ENCODE results near the gene NKX1-2. TPM values are rescaled to one million over a fixed set of nuclear protein-coding genes. Genes with fewer than 3 reads are reported as not detected.
"Not testable (repeated sequence)": the region's sequence is repeated elsewhere in the genome, so short reads cannot be mapped to it uniquely, and the experiment has no call there.

The NKX1-2 gene
- total RNA-seq, 6 experiments from 2014 or later, result not detected

- DNase-seq, result no peak
- no peak overlapping the region for H3K4me3 Mint-ChIP-seq
- TF ChIP-seq CTCF (IDR thresholded peaks at IDR 0.05), result no peak
- H3K4me1 Mint-ChIP-seq (ENCODE audit: low read depth), result no peaks in the 10 kb centered on the region
- peaks cover 10% of the 10 kb centered on the region for H3K27me3 Mint-ChIP-seq (ENCODE audit: insufficient read depth)
- no peaks in the 10 kb centered on the region for H3K9me3 Mint-ChIP-seq
- no peak overlapping the region for H3K27ac Mint-ChIP-seq
- no peaks in the 10 kb centered on the region for H3K36me3 Mint-ChIP-seq (ENCODE audit: low read depth)
Observed at GRCh38 chr10:124436191-124436638, 13.6 kb downstream of the NKX1-2 start.

DNA sequence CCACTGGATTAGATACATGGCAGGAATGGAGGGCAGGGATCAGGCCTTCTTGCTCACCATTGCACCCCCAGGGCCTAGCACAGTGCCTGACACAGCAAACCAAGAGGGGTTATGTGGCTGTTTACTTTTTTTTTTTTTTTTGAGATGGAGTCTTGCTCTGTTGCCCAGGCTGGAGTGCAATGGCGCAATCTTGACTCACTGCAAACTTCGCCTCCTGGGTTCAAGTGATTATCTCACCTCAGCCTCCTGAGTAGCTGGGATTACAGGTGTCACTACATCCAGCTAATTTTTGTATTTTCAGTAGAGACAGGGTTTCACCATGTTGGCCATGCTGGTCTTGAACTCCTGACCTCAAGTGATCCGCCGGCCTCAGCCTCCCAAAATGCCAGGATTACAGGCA lies 14.2 kb downstream of the NKX1-2 start:
- not testable (repeated sequence) for H3K27me3 Mint-ChIP-seq (ENCODE audit: insufficient read depth); H3K4me1 Mint-ChIP-seq (ENCODE audit: low read depth); DNase-seq; H3K9me3 Mint-ChIP-seq; H3K27ac Mint-ChIP-seq; H3K4me3 Mint-ChIP-seq; H3K36me3 Mint-ChIP-seq (ENCODE audit: low read depth)

- TF ChIP-seq CTCF (IDR thresholded peaks at IDR 0.05), result no peak
- H3K9me3 Mint-ChIP-seq, result no peaks in the 10 kb centered on the region
- H3K36me3 Mint-ChIP-seq (ENCODE audit: low read depth), result no peaks in the 10 kb centered on the region
- H3K27ac Mint-ChIP-seq, result no peak overlapping the region
- peaks cover 18% of the 10 kb centered on the region for H3K27me3 Mint-ChIP-seq (ENCODE audit: insufficient read depth)
- no peak overlapping the region for H3K4me3 Mint-ChIP-seq
- no peaks in the 10 kb centered on the region for H3K4me1 Mint-ChIP-seq (ENCODE audit: low read depth)
- DNase-seq, result no peak
Observed at GRCh38 chr10:124433461-124433860, 16.4 kb downstream of the NKX1-2 start.

DNA sequence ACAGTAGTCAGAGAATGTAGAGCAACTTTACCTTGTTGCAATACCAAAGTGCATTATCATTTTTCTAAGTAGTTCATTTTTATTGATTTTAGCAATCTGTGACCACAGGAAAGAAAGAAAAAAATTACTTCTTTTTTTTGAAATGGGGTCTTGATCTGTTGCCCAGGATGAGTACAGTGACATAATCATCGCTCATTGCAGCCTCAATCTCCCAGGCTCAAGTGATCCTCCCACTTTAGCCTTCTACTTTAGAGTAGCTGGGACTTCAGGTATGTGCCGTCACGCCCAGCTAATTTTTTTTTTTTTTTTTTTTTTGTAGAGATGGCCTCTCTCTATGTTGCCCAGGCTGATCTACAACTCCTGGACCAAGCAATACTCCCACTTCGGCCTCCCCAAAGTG lies 19.8 kb downstream of the NKX1-2 start:
- H3K9me3 Mint-ChIP-seq, result no peaks in the 10 kb centered on the region
- no peaks in the 10 kb centered on the region for H3K36me3 Mint-ChIP-seq (ENCODE audit: low read depth)
- no peak overlapping the region for H3K27ac Mint-ChIP-seq

GRCh38 chr10:124429576-124429975 lies 20.3 kb downstream of the NKX1-2 start:
- H3K27ac Mint-ChIP-seq, result no peak overlapping the region
- no peak for TF ChIP-seq CTCF (IDR thresholded peaks at IDR 0.05)
- H3K36me3 Mint-ChIP-seq (ENCODE audit: low read depth), result no peaks in the 10 kb centered on the region
- no peak for DNase-seq
- H3K4me1 Mint-ChIP-seq (ENCODE audit: low read depth), result no peaks in the 10 kb centered on the region
- no peak overlapping the region for H3K4me3 Mint-ChIP-seq
- peaks cover 27% of the 10 kb centered on the region for H3K27me3 Mint-ChIP-seq (ENCODE audit: insufficient read depth)
- H3K9me3 Mint-ChIP-seq, result no peaks in the 10 kb centered on the region

More for the DNA sequence above, 19.8 kb downstream of the NKX1-2 start:
- no peak overlapping the region for H3K4me3 Mint-ChIP-seq
- DNase-seq, result no peak
- no peak for TF ChIP-seq CTCF (IDR thresholded peaks at IDR 0.05)
- no peaks in the 10 kb centered on the region for H3K4me1 Mint-ChIP-seq (ENCODE audit: low read depth)
- H3K27me3 Mint-ChIP-seq (ENCODE audit: insufficient read depth), result peaks cover 26% of the 10 kb centered on the region

GRCh38 chr10:124428207-124428777 lies 21.5 kb downstream of the NKX1-2 start:
- no peaks in the 10 kb centered on the region for H3K4me1 Mint-ChIP-seq (ENCODE audit: low read depth)
- no peaks in the 10 kb centered on the region for H3K36me3 Mint-ChIP-seq (ENCODE audit: low read depth)
- peaks cover 37% of the 10 kb centered on the region for H3K27me3 Mint-ChIP-seq (ENCODE audit: insufficient read depth)
- no peaks in the 10 kb centered on the region for H3K9me3 Mint-ChIP-seq
- no peak for TF ChIP-seq CTCF (IDR thresholded peaks at IDR 0.05)
- no peak overlapping the region for H3K4me3 Mint-ChIP-seq
- H3K27ac Mint-ChIP-seq, result no peak overlapping the region
- DNase-seq, result no peak
